KBM-7 (cell line): ENCODE results near the gene UHRF2.
"Not testable (repeated sequence)": the region's sequence is repeated elsewhere in the genome, so short reads cannot be mapped to it uniquely, and the experiment has no call there.

Experiments used
- DNase-seq: peaks from one replicate; pipeline ENCODE4 v3.0.0-alpha.2; 2015
- in situ Hi-C: fragments of 300-500 bp; cut with MboI; formaldehyde crosslinking; loops from 2 replicates; pipeline ENCODE4 v1.14.3; 2020; ENCODE audit warnings: low sequenced_read_pairs, low pct_unique_long_range_greater_than_20kb, mixed read lengths

UHRF2 gene

GRCh38 chr9:6412487-6413364, at the start of gene UHRF2:
UHRF2 (plus strand) TSS chr9:6413199; CDS start chr9:6413491, 292 bp downstream.
- in situ Hi-C loops = no loop called here
- peak; percentile 100 for DNase-seq

GRCh38 chr9:6367128-6367890, 45.7 kb upstream of the UHRF2 start:
- DNase-seq = no peak
- in situ Hi-C loops = loop anchor here (25.0 kb wide), 1 partner anchor 195 kb away; no protein-coding TSS in a partner anchor

GRCh38 chr9:6368831-6369230, 44.2 kb upstream of the UHRF2 start:
- in situ Hi-C loops = loop anchor here (25.0 kb wide), 1 partner anchor 193 kb away; no protein-coding TSS in a partner anchor
- no peak for DNase-seq

- in situ Hi-C loops, DNase-seq: not testable (repeated sequence)
These were observed 31.5 kb upstream of the UHRF2 start for GRCh38 chr9:6381477-6382012.

GRCh38 chr9:6382681-6383080, 30.3 kb upstream of the UHRF2 start:
- in situ Hi-C loops = no loop called here
- no peak for DNase-seq

- no peak for DNase-seq
- in situ Hi-C loops = no loop called here
These were observed 29.3 kb upstream of the UHRF2 start for GRCh38 chr9:6383551-6384225.

- in situ Hi-C loops = no loop called here
These were observed 28.3 kb upstream of the UHRF2 start for GRCh38 chr9:6384732-6385131.

GRCh38 chr9:6399071-6399470, 13.9 kb upstream of the UHRF2 start:
- DNase-seq = no peak
- in situ Hi-C loops = no loop called here

More at GRCh38 chr9:6384732-6385131, 28.3 kb upstream of the UHRF2 start:
- DNase-seq = peak; percentile 28

- in situ Hi-C loops = no loop called here
- DNase-seq = no peak
These were observed 7.6 kb upstream of the UHRF2 start for GRCh38 chr9:6405371-6405770.

GRCh38 chr9:6407778-6408177, 5.2 kb upstream of the UHRF2 start:
- DNase-seq = no peak
- in situ Hi-C loops = no loop called here

- no peak for DNase-seq
- in situ Hi-C loops = no loop called here
These were observed 4.7 kb upstream of the UHRF2 start for GRCh38 chr9:6408320-6408719.

- in situ Hi-C loops = no loop called here
- no peak for DNase-seq
These were observed 3.2 kb upstream of the UHRF2 start for GRCh38 chr9:6409811-6410210.

- peak; percentile 33 for DNase-seq
- in situ Hi-C loops = no loop called here
These were observed 2.4 kb upstream of the UHRF2 start for GRCh38 chr9:6410633-6411032.

GRCh38 chr9:6413365-6414246, 607 bp downstream of the UHRF2 start:
- in situ Hi-C loops = no loop called here
- peak; percentile 38 for DNase-seq

GRCh38 chr9:6414247-6414641, 1.2 kb downstream of the UHRF2 start:
- peak; percentile 29 for DNase-seq
- in situ Hi-C loops = no loop called here

GRCh38 chr9:6415266-6415665, 2.3 kb downstream of the UHRF2 start:
- DNase-seq = peak; percentile 19
- in situ Hi-C loops = no loop called here

GRCh38 chr9:6417186-6417585, 4.2 kb downstream of the UHRF2 start:
- peak; percentile 28 for DNase-seq
- in situ Hi-C loops = no loop called here

GRCh38 chr9:6418764-6419163, 5.8 kb downstream of the UHRF2 start:
- in situ Hi-C loops = no loop called here
- DNase-seq = no peak
